ENCODE data around the gene OSBPL10. TPM values are rescaled to one million over a fixed set of nuclear protein-coding genes. Genes with fewer than 3 reads are reported as not detected.

Gene OSBPL10
- total RNA-seq, 1 experiment from 2014 or later: 2.3 TPM

DNA sequence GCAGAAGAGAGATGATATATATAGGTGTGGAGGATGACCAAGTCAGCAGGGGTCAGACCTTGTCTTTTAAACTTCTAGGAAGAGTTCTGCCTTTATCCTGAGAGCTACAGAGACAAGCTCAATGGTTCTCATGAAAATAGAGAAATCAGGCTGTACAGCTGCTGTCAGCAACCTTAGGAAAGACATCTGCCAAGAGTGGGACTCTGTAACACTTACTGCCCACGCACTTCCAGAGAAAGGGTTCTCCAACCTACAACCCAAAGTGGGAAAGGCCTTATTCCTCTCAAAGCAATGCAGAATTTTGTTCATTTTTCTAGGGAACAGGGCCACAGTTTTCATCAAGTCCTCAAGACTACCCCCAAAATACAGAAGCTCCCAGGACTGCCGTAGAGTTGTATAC is 309.6 kb downstream of the OSBPL10 start:
- Histone ChIP-seq H3K27ac (ENCODE audit: low read depth, low read length, poor library complexity, severe bottlenecking) (no peak overlapping the region), H3K36me3 (ENCODE audit: insufficient read depth, low read length, poor library complexity, severe bottlenecking) (no peaks in the 10 kb centered on the region), H3K27me3 (replicated peaks; ENCODE audit: insufficient read depth, low read depth, low read length, poor library complexity) (no peaks in the 10 kb centered on the region), H3K4me1 (ENCODE audit: insufficient read depth, low read length, poor library complexity, severe bottlenecking) (peaks cover 9% of the 10 kb centered on the region), H3K9me3 (ENCODE audit: low read depth, low read length, poor library complexity, severe bottlenecking) (no peaks in the 10 kb centered on the region), H3K4me3 (ENCODE audit: low read depth, low read length, poor library complexity, severe bottlenecking) (no peak overlapping the region)
- no peak for TF ChIP-seq CTCF (conservative IDR thresholded peaks at IDR 0.05; ENCODE audit: low read depth, low read length)
- TF ChIP-seq EZH2 (IDR thresholded peaks at IDR 0.05; ENCODE audit: borderline replicate concordance, low read depth, low read length, poor library complexity, severe bottlenecking): no peak
- ChIA-PET POLR2A (ENCODE audit: low non-redundant PET) (no interaction called here), CTCF (no interaction called here)
- no TSS peak for BruUV-seq (replicated peaks)
- DNase-seq (ENCODE audit: low spot score): no peak
- intact Hi-C loops (cut with micrococcal nuclease; ENCODE audit: unreplicated experiment): no loop called here

GRCh38 chr3:31670722-31671121 is 310.3 kb downstream of the OSBPL10 start:
- H3K27me3 ChIP-seq (replicated peaks; ENCODE audit: insufficient read depth, low read depth, low read length, poor library complexity): no peaks in the 10 kb centered on the region
- peaks cover 9% of the 10 kb centered on the region for H3K4me1 ChIP-seq (ENCODE audit: insufficient read depth, low read length, poor library complexity, severe bottlenecking)
- BruUV-seq (replicated peaks): no TSS peak
- H3K36me3 ChIP-seq (ENCODE audit: insufficient read depth, low read length, poor library complexity, severe bottlenecking): no peaks in the 10 kb centered on the region
- H3K4me3 ChIP-seq (ENCODE audit: low read depth, low read length, poor library complexity, severe bottlenecking): no peak overlapping the region
- ChIA-PET POLR2A (ENCODE audit: low non-redundant PET) (no interaction called here), CTCF (no interaction called here)
- intact Hi-C loops (cut with micrococcal nuclease; ENCODE audit: unreplicated experiment): no loop called here
- H3K9me3 ChIP-seq (ENCODE audit: low read depth, low read length, poor library complexity, severe bottlenecking): no peaks in the 10 kb centered on the region
- no peak for DNase-seq (ENCODE audit: low spot score)
- no peak overlapping the region for H3K27ac ChIP-seq (ENCODE audit: low read depth, low read length, poor library complexity, severe bottlenecking)
- no peak for TF ChIP-seq CTCF (conservative IDR thresholded peaks at IDR 0.05; ENCODE audit: low read depth, low read length)
- TF ChIP-seq EZH2 (IDR thresholded peaks at IDR 0.05; ENCODE audit: borderline replicate concordance, low read depth, low read length, poor library complexity, severe bottlenecking): no peak

GRCh38 chr3:31670136-31670535 is 310.9 kb downstream of the OSBPL10 start:
- CTCF ChIA-PET: no interaction called here
- H3K36me3 ChIP-seq (ENCODE audit: insufficient read depth, low read length, poor library complexity, severe bottlenecking): no peaks in the 10 kb centered on the region
- no TSS peak for BruUV-seq (replicated peaks)
- no peak for DNase-seq (ENCODE audit: low spot score)
- TF ChIP-seq CTCF (conservative IDR thresholded peaks at IDR 0.05; ENCODE audit: low read depth, low read length) (no peak), EZH2 (IDR thresholded peaks at IDR 0.05; ENCODE audit: borderline replicate concordance, low read depth, low read length, poor library complexity, severe bottlenecking) (no peak)
- H3K27me3 ChIP-seq (replicated peaks; ENCODE audit: insufficient read depth, low read depth, low read length, poor library complexity): no peaks in the 10 kb centered on the region
- POLR2A ChIA-PET (ENCODE audit: low non-redundant PET): no interaction called here
- no peak overlapping the region for H3K4me3 ChIP-seq (ENCODE audit: low read depth, low read length, poor library complexity, severe bottlenecking)
- H3K9me3 ChIP-seq (ENCODE audit: low read depth, low read length, poor library complexity, severe bottlenecking): no peaks in the 10 kb centered on the region
- H3K4me1 ChIP-seq (ENCODE audit: insufficient read depth, low read length, poor library complexity, severe bottlenecking): peaks cover 9% of the 10 kb centered on the region
- no peak overlapping the region for H3K27ac ChIP-seq (ENCODE audit: low read depth, low read length, poor library complexity, severe bottlenecking)
- intact Hi-C loops (cut with micrococcal nuclease; ENCODE audit: unreplicated experiment): no loop called here
